ENCODE data around the gene MIDN.

DNA sequence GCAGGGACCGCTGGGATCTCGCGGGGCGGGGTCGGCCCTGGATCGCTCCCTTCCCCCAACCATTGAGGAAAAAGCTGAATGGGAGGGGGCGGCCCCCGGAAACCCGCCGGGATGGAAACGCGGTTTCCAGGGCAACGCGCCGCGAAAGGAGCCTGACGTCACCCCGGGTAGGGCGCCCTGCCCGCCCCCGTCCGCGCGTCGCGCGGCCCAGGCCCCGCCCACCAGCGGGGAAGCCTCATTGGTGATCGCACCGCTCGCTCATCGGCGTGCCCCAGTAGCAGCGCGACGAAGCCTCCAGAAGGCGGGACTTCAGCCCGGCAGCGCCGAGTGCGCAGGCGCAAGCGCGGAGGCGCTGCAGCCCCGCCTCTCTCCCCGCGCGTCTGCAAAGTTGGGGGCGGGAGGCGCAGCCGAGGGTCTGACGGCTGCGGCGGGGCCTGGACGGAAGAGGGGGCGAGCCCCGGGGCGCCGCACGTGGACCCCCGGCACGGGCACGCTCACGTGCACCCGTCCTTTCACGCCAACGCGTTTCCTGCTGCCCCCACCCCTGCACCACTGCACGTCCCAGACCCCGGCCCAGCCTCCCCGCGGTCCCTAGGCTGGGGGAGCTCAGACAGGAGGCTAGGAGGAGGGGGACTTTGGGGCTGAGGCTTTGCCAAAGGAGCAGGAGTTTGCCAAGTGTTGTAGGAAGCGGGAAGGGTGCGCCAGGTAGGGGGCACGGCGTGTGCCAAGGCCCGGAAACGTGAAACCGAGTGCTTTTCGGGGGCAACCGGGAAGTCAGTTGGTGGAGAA lies 12.6 kb downstream of the MIDN start:
- TF ChIP-seq, protein P1, sequence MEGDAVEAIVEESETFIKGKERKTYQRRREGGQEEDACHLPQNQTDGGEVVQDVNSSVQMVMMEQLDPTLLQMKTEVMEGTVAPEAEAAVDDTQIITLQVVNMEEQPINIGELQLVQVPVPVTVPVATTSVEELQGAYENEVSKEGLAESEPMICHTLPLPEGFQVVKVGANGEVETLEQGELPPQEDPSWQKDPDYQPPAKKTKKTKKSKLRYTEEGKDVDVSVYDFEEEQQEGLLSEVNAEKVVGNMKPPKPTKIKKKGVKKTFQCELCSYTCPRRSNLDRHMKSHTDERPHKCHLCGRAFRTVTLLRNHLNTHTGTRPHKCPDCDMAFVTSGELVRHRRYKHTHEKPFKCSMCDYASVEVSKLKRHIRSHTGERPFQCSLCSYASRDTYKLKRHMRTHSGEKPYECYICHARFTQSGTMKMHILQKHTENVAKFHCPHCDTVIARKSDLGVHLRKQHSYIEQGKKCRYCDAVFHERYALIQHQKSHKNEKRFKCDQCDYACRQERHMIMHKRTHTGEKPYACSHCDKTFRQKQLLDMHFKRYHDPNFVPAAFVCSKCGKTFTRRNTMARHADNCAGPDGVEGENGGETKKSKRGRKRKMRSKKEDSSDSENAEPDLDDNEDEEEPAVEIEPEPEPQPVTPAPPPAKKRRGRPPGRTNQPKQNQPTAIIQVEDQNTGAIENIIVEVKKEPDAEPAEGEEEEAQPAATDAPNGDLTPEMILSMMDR (IDR thresholded peaks at IDR 0.05) = no peak
- TF ChIP-seq POLR2A (IDR thresholded peaks at IDR 0.05) (no peak), EP300 (IDR thresholded peaks at IDR 0.05) (no peak)
